Loucy (cell line): ENCODE results near the gene COL4A3.
"Not testable (repeated sequence)": the region's sequence is repeated elsewhere in the genome, so short reads cannot be mapped to it uniquely, and the experiment has no call there.

Experiments used
- H2AFZ ChIP-seq: fragments of 200-600 bp; sonication (generic); 2 replicates; pipeline ENCODE4 v1.6.0; 2016; ENCODE audit warnings: antibody characterized with exemption, mild to moderate bottlenecking, low read length, moderate library complexity
- H3F3A ChIP-seq: fragments of 200-600 bp; 2 replicates; pipeline ENCODE4 v1.6.0; 2016; ENCODE audit warnings: antibody characterized with exemption, low read depth, mild to moderate bottlenecking
- H3K27me3 ChIP-seq: fragments of 200-600 bp; sonication (generic); 2 replicates; pipeline ENCODE4 v1.6.1; 2014; ENCODE audit warnings: low read length, mild to moderate bottlenecking; ENCODE audit not compliant: insufficient read depth, poor library complexity, severe bottlenecking
- H3K36me3 ChIP-seq: fragments of 200-600 bp; sonication (generic); 2 replicates; pipeline ENCODE4 v1.6.1; 2016; ENCODE audit warnings: low read length; ENCODE audit not compliant: insufficient read depth
- H3K4me1 ChIP-seq: fragments of 200-600 bp; sonication (generic); 2 replicates; pipeline ENCODE4 v1.5.1; 2014; ENCODE audit warnings: low read length, mild to moderate bottlenecking; ENCODE audit not compliant: insufficient read depth, poor library complexity, severe bottlenecking
- H3K4me2 ChIP-seq: fragments of 200-600 bp; sonication (generic); 2 replicates; pipeline ENCODE4 v1.6.0; 2014; ENCODE audit warnings: antibody characterized with exemption, low read length, low read depth, mild to moderate bottlenecking; ENCODE audit not compliant: poor library complexity, severe bottlenecking
- H3K4me3 ChIP-seq: fragments of 200-600 bp; sonication (generic); 2 replicates; pipeline ENCODE4 v1.5.1; 2014; ENCODE audit warnings: low read length, mild to moderate bottlenecking, mixed read lengths; ENCODE audit not compliant: poor library complexity, severe bottlenecking
- H3K79me2 ChIP-seq: fragments of 200-600 bp; sonication (generic); 2 replicates; pipeline ENCODE4 v1.6.1; 2014; ENCODE audit warnings: low read length; ENCODE audit not compliant: insufficient read depth
- H3K9ac ChIP-seq: fragments of 200-600 bp; sonication (generic); 2 replicates; pipeline ENCODE4 v1.6.0; 2014; ENCODE audit warnings: mild to moderate bottlenecking, low read depth, low read length, moderate library complexity; ENCODE audit not compliant: poor library complexity, severe bottlenecking
- H3K9me2 ChIP-seq: fragments of 200-600 bp; sonication (generic); replicated peaks from 2 replicates; pipeline ENCODE4 v1.6.1; 2016; ENCODE audit warnings: low read depth, low read length, mixed read lengths
- H3K9me3 ChIP-seq: fragments of 200-600 bp; sonication (generic); 2 replicates; pipeline ENCODE4 v1.6.1; 2014; ENCODE audit warnings: mild to moderate bottlenecking, antibody characterized with exemption, low read length, low read depth; ENCODE audit not compliant: insufficient read depth
- H4K20me1 ChIP-seq: fragments of 200-600 bp; sonication (generic); 2 replicates; pipeline ENCODE4 v1.6.0; 2014; ENCODE audit warnings: antibody characterized with exemption, low read length, mild to moderate bottlenecking; ENCODE audit not compliant: insufficient read depth, poor library complexity, severe bottlenecking
- CTCF ChIP-seq: fragments of 200-600 bp; sonication (generic); conservative IDR thresholded peaks from 2 replicates; pipeline ENCODE4 v1.5.1; 2014; ENCODE audit warnings: mild to moderate bottlenecking, antibody characterized with exemption, low read length
- EZH2phosphoT487 ChIP-seq: fragments of 200-600 bp; IDR thresholded peaks from 2 replicates; pipeline ENCODE4 v1.6.1; 2018; ENCODE audit warnings: antibody characterized with exemption, mild to moderate bottlenecking, moderate library complexity, borderline replicate concordance

Gene COL4A3

GRCh38 chr2:227221120-227221519 is 56.7 kb downstream of the COL4A3 start:
- Histone ChIP-seq H3K4me2 (no peak overlapping the region), H4K20me1 (no peaks in the 10 kb centered on the region), H3F3A (no peaks in the 10 kb centered on the region), H3K9me2 (no peaks in the 10 kb centered on the region), H3K79me2 (no peaks in the 10 kb centered on the region), H3K36me3 (no peaks in the 10 kb centered on the region), H3K4me1 (no peaks in the 10 kb centered on the region), H2AFZ (no peak overlapping the region), H3K4me3 (no peak overlapping the region), H3K27me3 (no peaks in the 10 kb centered on the region), H3K9ac (no peak overlapping the region), H3K9me3 (no peaks in the 10 kb centered on the region)
- TF ChIP-seq CTCF (no peak), EZH2phosphoT487 (no peak)

- no peaks in the 10 kb centered on the region for H3K9me3 ChIP-seq
- no peak overlapping the region for H3K9ac ChIP-seq
- no peaks in the 10 kb centered on the region for H3K79me2 ChIP-seq
- no peak overlapping the region for H3K4me3 ChIP-seq
- H3K9me2 ChIP-seq = no peaks in the 10 kb centered on the region
- H3K27me3 ChIP-seq = no peaks in the 10 kb centered on the region
- H3K4me2 ChIP-seq = no peak overlapping the region
- TF ChIP-seq CTCF (no peak), EZH2phosphoT487 (no peak)
- H3K4me1 ChIP-seq = no peaks in the 10 kb centered on the region
- no peaks in the 10 kb centered on the region for H4K20me1 ChIP-seq
- no peaks in the 10 kb centered on the region for H3K36me3 ChIP-seq
- no peak overlapping the region for H2AFZ ChIP-seq
- no peaks in the 10 kb centered on the region for H3F3A ChIP-seq
Observed at GRCh38 chr2:227222292-227222691, 57.9 kb downstream of the COL4A3 start.

GRCh38 chr2:227225641-227226040 is 61.2 kb downstream of the COL4A3 start:
- not testable (repeated sequence) for H4K20me1 ChIP-seq, H3K4me1 ChIP-seq, H3K79me2 ChIP-seq, H3K36me3 ChIP-seq, H3K27me3 ChIP-seq, H3K9ac ChIP-seq, H3F3A ChIP-seq, H2AFZ ChIP-seq, H3K9me3 ChIP-seq, H3K4me2 ChIP-seq, H3K9me2 ChIP-seq, H3K4me3 ChIP-seq

- no peak overlapping the region for H3K9ac ChIP-seq
- no peak overlapping the region for H3K4me2 ChIP-seq
Observed at GRCh38 chr2:227228061-227228667, 63.7 kb downstream of the COL4A3 start.

More at GRCh38 chr2:227228061-227228667, 63.7 kb downstream of the COL4A3 start:
- H3K4me3 ChIP-seq = no peak overlapping the region
- no peaks in the 10 kb centered on the region for H3K9me3 ChIP-seq
- no peaks in the 10 kb centered on the region for H3K27me3 ChIP-seq
- H3K79me2 ChIP-seq = no peaks in the 10 kb centered on the region
- TF ChIP-seq EZH2phosphoT487 (no peak), CTCF (no peak)
- no peaks in the 10 kb centered on the region for H4K20me1 ChIP-seq
- H3K4me1 ChIP-seq = no peaks in the 10 kb centered on the region
- no peaks in the 10 kb centered on the region for H3F3A ChIP-seq
- H3K9me2 ChIP-seq = no peaks in the 10 kb centered on the region
- no peaks in the 10 kb centered on the region for H3K36me3 ChIP-seq
- H2AFZ ChIP-seq = no peak overlapping the region
